ENCODE data around the gene COX7A2L.
A peak's percentile ranks its signal among the peaks of the same experiment; 100 is the strongest.
"Not testable (repeated sequence)": the region's sequence is repeated elsewhere in the genome, so short reads cannot be mapped to it uniquely, and the experiment has no call there.

Gene COX7A2L, protein sequence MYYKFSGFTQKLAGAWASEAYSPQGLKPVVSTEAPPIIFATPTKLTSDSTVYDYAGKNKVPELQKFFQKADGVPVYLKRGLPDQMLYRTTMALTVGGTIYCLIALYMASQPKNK

DNA sequence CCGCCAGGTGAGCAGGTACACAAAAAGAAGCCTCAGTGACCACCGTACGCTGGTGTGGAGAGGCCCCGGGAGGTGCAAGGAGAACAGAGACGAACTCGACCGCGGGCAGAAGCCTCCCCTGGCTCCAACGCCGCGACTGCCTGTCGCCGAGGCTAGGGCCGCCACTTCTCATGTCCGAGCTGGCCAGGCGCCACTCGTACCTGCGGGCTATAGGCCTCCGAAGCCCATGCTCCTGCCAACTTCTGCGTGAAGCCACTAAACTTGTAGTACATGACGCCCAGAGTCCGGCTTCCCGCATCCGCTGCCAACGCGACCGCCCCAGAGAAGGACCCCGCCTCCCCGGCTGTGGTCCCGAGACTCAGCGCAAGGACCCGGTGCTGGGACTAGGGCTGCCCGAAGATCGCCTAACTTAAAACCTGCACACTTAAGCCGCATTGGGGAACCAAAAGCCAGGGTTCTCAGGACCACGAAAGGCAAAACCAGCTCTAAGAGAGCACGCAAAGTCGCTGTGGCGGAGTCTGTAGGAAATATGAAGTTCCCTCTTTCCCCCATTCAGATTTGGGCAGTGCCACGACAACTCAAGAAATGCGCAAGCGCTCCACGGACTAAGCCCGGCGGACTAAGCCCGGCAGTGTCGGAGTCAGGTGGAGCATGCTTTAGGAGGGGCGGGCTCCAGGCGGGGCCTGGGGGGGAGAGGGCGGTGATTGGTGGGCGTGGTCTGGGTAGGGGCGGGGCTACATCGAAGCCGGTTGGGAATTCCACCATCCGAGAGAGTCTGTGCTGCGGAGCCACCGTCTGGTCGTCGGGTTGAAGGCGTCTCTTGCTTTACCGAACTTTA is at the start of gene COX7A2L:
TSS of gene COX7A2L (minus strand) at position 328 of the 838 bp plus-strand sequence. CDS start at position 272, 56 bp downstream.
- ATAC-seq, result peak; percentile 92 to 94

DNA sequence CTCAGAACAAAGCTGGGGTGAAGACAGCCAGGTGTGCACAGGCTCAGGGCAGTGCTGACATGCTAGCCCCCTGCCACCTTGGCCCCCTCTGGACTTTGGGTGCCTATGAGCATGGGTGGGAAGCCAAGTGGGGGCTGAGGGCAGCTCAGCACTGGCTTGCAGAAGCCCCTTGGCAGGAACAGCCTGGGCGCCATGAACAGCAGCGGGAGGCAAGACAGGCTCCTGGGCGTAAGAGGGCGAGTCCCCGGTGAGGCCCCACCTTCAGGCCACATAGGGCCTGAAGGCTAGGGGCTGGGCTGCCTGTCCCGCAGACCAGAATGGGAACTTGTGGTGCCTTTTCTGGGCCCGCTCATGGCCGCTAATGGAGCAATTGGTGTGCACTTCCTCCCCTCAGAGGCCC is 47.0 kb upstream of the COX7A2L start:
- ATAC-seq, result no peak

GRCh38 chr2:42407476-42407875 is 46.5 kb upstream of the COX7A2L start:
- no peak for ATAC-seq

GRCh38 chr2:42404676-42405075 is 43.7 kb upstream of the COX7A2L start:
- no peak for ATAC-seq

GRCh38 chr2:42401773-42402172 is 40.8 kb upstream of the COX7A2L start:
- no peak for ATAC-seq

DNA sequence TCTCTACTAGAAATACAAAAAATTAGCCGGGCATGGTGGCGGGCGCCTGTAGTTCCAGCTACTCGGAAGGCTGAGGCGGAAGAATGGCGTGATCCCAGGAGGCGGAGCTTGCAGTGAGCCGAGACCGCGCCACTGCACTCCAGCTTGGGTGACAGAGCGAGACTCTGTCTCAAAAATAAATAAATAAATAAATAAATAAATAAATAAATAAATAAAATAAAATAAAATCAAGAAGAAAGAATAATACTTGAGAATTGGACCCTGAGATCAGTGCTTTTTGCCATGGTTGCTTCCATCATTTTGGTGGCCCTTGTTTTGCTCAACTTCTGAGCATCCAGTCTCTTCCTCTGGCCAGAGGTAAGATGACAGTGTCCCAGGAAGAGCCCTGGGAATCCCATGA is 37.0 kb upstream of the COX7A2L start:
- ATAC-seq, result not testable (repeated sequence)

GRCh38 chr2:42393320-42393719 is 32.3 kb upstream of the COX7A2L start:
- not testable (repeated sequence) for ATAC-seq

DNA sequence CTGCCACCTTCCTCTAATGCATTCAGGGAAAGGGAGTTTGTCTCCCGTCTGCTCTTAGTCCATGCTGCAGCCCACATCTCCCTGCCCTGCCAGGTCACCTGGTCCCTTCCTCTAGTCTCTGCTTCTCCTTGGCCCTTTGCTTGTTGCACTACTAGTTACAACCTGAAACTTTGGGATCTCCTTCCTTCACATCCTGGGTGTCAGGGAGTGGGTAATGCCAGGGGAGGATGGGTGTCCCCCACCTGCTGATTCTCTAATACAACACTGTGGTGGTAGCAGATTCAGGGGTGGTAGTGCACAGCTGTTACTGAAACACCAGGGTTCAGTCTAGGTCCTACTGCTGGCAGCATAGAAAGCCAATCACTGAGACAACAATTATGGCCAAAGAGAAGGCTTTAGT is 31.2 kb upstream of the COX7A2L start:
- ATAC-seq, result no peak

- no peak for ATAC-seq
Measured at GRCh38 chr2:42390401-42390969, 29.5 kb upstream of the COX7A2L start.

DNA sequence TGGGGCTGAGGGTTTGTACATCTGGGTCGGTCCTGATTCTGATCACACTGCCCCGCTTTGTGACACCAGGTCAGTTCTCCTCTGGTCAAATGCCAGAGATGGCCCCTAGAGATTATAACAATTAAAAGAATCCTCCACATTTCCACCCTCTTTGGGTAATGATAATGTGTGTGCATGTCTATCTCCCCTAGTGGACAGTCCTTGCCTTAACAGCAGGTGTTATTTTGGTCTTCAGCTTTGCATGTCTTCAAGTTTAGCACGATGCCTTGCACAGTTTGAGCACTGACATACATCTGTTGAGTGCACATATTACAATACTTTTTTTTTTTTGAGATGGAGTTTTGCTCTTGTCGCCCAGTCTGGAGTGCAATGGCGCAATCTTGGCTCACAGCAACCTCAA is 25.7 kb upstream of the COX7A2L start:
- no peak for ATAC-seq

GRCh38 chr2:42385225-42385624 is 24.2 kb upstream of the COX7A2L start:
- no peak for ATAC-seq

GRCh38 chr2:42383855-42384530 is 23.0 kb upstream of the COX7A2L start:
- no peak for ATAC-seq

GRCh38 chr2:42382144-42382543 is 21.1 kb upstream of the COX7A2L start:
- no peak for ATAC-seq

- ATAC-seq, result not testable (repeated sequence)
Measured at GRCh38 chr2:42380026-42380425, 19.0 kb upstream of the COX7A2L start.

DNA sequence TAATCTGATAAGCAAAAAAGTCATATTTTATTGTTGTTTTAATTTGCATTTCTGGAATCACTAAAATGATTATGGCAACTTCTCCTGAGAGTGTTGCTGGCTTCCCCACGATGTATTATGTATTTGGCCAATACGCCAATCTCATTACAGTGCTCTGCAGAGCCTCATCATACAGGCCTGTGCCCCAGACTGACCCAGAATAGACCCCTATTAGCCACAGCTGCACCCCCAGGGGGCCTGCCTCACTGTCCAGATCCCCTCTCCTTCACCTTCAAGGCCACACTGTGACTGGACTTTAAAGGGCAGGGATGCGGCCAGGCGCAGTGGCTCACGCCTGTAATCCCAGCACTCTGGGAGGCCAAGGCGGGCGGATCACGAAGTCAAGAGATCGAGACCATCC is 17.4 kb upstream of the COX7A2L start:
- no peak for ATAC-seq

- no peak for ATAC-seq
Measured at GRCh38 chr2:42376758-42377157, 15.7 kb upstream of the COX7A2L start.

DNA sequence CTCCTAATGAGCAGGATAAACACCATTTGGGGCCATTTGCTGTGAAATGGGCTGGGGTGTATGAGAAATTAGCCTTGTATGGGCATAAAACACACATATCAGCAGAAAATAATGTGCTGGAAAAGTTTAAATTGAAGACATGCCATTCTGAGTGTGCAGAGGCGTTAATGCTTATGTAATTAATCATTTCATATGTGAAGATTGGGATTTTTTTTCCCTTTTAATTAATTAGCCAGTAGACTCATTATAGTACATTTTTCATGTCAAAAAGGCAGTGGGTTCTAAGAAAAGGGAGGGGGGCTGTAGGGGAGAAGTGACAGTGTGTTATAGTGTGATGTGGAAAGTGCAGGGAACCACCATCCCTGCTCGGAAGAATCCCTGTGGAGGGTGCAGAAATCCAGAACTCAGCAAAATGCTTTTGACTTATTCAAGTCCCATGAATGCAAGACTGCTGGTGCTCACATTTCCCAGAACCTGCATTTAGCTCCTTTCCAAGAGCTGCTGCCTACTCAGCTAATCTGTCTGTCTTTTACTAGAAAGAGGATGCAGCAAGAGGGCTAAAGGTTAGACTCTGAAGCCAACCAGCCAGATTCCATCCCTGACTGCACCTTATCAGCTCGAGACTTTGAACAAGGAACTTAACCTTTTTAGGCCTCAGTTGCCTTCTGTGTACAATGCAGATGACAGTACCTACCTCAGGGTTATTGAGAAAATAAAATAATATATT is 11.6 kb upstream of the COX7A2L start:
- no peak for ATAC-seq

DNA sequence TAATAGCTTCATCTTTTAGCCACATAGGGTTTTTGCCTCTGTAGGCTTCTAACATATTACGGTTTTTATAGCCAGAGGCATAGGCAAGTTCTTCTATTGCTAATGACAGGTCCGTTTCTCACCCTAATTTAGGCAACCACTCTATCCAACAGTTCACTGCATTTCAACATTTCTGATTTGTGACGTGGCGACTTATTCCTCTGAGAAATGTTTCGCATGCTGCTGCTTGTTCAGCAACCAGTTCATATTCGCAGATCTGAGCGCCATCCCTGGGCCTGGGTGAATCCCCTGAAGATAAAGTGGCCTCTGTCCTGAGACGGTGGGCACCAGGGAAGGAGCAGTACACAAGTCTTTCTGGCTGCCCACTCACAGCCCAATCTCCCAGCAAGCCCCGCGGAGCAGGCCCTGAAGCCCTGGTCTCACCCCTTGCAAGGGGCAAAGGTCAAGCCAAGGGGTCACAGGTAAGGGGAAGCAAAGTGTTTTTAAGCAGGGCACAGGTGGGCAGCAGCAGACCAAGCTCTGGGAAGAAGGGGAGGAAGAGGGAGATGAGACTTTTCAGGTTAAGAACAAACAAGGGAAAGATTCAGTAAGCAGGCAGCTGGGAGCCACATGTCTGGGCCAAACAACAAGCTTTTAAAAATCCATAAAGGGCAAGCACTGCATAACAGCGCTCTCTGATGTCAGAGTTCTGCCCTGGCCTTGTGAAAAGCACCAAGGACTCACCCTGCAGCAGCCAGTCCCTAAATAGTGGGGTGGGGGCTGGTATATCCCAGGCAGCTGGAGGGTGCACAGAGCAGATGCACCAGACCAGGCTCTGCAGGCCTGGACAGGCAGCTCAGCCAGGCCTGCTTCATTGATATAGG is 10.8 kb upstream of the COX7A2L start:
- ATAC-seq, result no peak

- ATAC-seq, result no peak
Measured at GRCh38 chr2:42369532-42370229, 8.7 kb upstream of the COX7A2L start.

DNA sequence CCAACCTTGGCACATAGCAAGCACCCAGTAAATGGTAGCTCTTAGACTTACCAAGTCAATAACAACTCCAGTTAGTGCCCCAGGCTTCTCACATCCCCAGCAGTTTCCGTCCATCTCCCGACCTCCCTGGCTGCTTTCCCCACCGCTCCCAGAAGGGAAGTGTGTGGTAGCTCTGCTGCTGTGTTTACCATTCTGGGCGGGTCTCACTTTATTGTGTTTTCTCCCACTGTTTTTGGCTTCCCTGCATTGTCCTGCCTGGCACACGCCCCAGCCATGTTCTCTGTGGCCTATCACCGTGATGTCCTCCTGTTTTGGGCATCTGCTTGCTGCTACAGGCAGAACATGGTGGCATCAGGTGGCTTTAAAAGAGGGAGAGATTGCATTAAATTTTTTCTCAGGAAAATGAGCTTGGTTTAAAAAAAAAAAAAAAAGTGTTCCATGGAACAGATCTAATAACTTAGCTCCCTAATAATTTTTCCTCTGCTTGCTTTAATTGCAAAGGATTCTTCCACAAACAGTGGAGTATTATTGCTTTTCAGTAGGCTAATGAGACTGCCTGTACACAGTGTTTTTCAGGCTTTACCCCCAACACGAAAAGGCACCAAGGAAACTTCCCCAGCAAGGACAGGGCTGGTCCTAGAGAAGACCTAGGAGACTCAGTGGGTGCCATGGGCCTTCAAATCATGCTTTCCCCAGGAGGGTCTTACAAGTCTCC is 8.0 kb upstream of the COX7A2L start:
- no peak for ATAC-seq

DNA sequence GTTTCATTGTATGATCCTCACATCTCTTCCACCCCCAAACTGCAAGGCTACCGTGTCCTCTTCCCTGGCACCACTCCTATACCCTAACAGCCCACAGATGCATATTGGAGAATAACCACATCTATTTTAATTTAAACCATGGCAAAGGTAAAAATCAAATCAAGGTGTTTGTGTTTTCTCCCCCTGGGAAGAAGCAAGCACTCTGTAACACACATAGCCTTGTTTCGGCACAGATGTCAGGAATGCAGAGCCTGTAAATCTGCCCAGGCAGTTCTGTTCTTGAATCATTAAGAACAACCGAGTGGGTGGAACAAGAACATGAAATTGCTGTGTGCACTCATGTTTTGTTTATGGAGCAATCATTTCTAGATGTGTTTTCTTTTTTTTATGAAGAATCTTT is 6.8 kb upstream of the COX7A2L start:
- no peak for ATAC-seq
